ENCODE data around the gene IFITM5. TPM values are rescaled to one million over a fixed set of nuclear protein-coding genes. Genes with fewer than 3 reads are reported as not detected.

The IFITM5 gene
- total RNA-seq, 2 donors from 2014 or later = not detected

GRCh38 chr11:297051-297585 is 2.2 kb downstream of the IFITM5 start:
- Histone ChIP-seq H3K27me3 (replicated peaks; ENCODE audit: insufficient read depth) (peaks cover 12% of the 10 kb centered on the region), H3K4me3 (no peak overlapping the region), H3K36me3 (no peaks in the 10 kb centered on the region), H3K4me1 (replicated peaks) (no peaks in the 10 kb centered on the region), H3K9me3 (no peaks in the 10 kb centered on the region), H3K27ac (no peak overlapping the region)
- WGBS = 61% methylated on average over 13 of the region's 13 CpGs
- no peak for TF ChIP-seq CTCF (IDR thresholded peaks at IDR 0.05)
- no peak for TF ChIP-seq POLR2AphosphoS5 (IDR thresholded peaks at IDR 0.05)
- TF ChIP-seq POLR2A (IDR thresholded peaks at IDR 0.05) = no peak
- no peak for DNase-seq (ENCODE audit: low spot score)
- intact Hi-C loops (cut with DNase I) = no loop called here

- H3K36me3 ChIP-seq = no peaks in the 10 kb centered on the region
- TF ChIP-seq POLR2AphosphoS5 (IDR thresholded peaks at IDR 0.05) (no peak), POLR2A (IDR thresholded peaks at IDR 0.05) (no peak), CTCF (IDR thresholded peaks at IDR 0.05) (no peak)
- intact Hi-C loops (cut with DNase I) = no loop called here
- H3K4me3 ChIP-seq = no peak overlapping the region
- H3K9me3 ChIP-seq = no peaks in the 10 kb centered on the region
- H3K4me1 ChIP-seq (replicated peaks) = no peaks in the 10 kb centered on the region
- peaks cover 12% of the 10 kb centered on the region for H3K27me3 ChIP-seq (replicated peaks; ENCODE audit: insufficient read depth)
- 68% methylated on average over 26 of the region's 35 CpGs for WGBS
- no peak overlapping the region for H3K27ac ChIP-seq
- DNase-seq (ENCODE audit: low spot score) = no peak
Observed at GRCh38 chr11:296171-297050, 2.9 kb downstream of the IFITM5 start.

GRCh38 chr11:295351-296170 is 3.8 kb downstream of the IFITM5 start:
- no peaks in the 10 kb centered on the region for H3K9me3 ChIP-seq
- no peak for TF ChIP-seq CTCF (IDR thresholded peaks at IDR 0.05)
- TF ChIP-seq POLR2A (IDR thresholded peaks at IDR 0.05) = no peak
- no peak for TF ChIP-seq POLR2AphosphoS5 (IDR thresholded peaks at IDR 0.05)
- H3K4me1 ChIP-seq (replicated peaks) = no peaks in the 10 kb centered on the region
- no peaks in the 10 kb centered on the region for H3K36me3 ChIP-seq
- H3K27me3 ChIP-seq (replicated peaks; ENCODE audit: insufficient read depth) = peaks cover 12% of the 10 kb centered on the region
- H3K4me3 ChIP-seq = no peak overlapping the region
- DNase-seq (ENCODE audit: low spot score) = no peak
- no peak overlapping the region for H3K27ac ChIP-seq
- whole genome bisulfite sequencing = 81% methylated on average over 24 of the region's 26 CpGs
- intact Hi-C loops (cut with DNase I) = no loop called here

- 87% methylated on average over 16 of the region's 16 CpGs for WGBS
- Histone ChIP-seq H3K4me1 (replicated peaks) (no peaks in the 10 kb centered on the region), H3K27me3 (replicated peaks; ENCODE audit: insufficient read depth) (peaks cover 9% of the 10 kb centered on the region), H3K4me3 (no peak overlapping the region), H3K36me3 (no peaks in the 10 kb centered on the region), H3K27ac (no peak overlapping the region), H3K9me3 (no peaks in the 10 kb centered on the region)
- TF ChIP-seq POLR2AphosphoS5 (IDR thresholded peaks at IDR 0.05) (no peak), POLR2A (IDR thresholded peaks at IDR 0.05) (no peak), CTCF (IDR thresholded peaks at IDR 0.05) (no peak)
- intact Hi-C loops (cut with DNase I) = no loop called here
- DNase-seq (ENCODE audit: low spot score) = no peak
Observed at GRCh38 chr11:294780-295179, 4.5 kb downstream of the IFITM5 start.

All from prostate gland (tissue), 2 donors.